HG02763 (cell line): Measurements from ENCODE around the gene CPS1.

Experiments used
- ATAC-seq: cut with Tn5 transposase; IDR thresholded peaks from one replicate; pipeline ENCODE4 v1.9.1; 2021; ENCODE audit warnings: mild to moderate bottlenecking, moderate library complexity; ENCODE audit not compliant: unreplicated experiment

Gene CPS1

DNA sequence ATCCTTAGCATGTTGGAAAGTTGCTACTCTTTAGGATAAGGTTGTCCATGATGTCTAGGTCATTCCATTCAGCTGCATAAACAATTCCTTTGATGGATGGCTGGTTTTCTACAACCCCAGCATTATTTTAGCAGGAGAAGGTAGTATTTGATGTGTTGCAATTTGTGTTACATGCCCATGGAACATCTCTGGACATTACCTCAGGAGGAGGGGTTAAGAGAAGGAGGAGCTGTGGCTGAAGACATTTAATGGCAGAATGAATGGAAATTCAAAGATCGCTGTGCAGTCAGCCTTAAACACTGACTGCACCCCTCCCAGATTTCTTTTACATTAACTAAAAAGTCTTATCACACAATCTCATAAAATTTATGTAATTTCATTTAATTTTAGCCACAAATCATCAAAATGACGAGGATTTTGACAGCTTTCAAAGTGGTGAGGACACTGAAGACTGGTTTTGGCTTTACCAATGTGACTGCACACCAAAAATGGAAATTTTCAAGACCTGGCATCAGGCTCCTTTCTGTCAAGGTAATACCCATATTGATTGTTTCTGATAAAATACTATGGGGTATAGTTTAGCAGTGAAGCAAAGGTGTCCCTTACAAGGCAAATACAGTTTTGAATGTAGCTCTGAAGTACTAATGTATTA is at the start of gene CPS1:
CPS1 (plus strand) TSS at position 271 of the 652 bp plus-strand sequence; CDS start at position 406, 135 bp downstream.
- no peak for ATAC-seq

- ATAC-seq = no peak
These were observed 40.5 kb upstream of the CPS1 start for GRCh38 chr2:210515911-210516310.

- ATAC-seq = no peak
These were observed 39.1 kb upstream of the CPS1 start for GRCh38 chr2:210517264-210517663.

GRCh38 chr2:210519594-210519993 is 36.8 kb upstream of the CPS1 start:
- no peak for ATAC-seq

DNA sequence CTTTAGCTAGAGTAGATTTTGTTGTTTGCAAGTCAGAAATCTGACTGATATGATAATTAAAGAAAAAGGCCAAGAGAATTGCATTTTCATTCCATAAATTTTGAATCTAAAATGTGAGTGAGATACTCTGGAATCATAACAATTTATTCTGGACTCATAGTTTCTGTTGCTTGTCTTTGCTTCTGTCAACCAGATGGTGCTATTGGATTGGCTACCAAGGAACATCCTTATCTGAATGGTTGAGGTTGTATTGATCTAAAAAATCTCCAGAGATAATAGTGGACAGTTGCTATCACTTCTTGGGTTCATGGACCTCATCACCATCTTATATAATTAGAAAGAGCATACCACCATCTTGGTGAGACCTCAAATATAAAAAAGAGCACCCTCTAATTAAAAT is 34.0 kb upstream of the CPS1 start:
- ATAC-seq = no peak

GRCh38 chr2:210523650-210524289 is 32.6 kb upstream of the CPS1 start:
- ATAC-seq = no peak

GRCh38 chr2:210524533-210524932 is 31.9 kb upstream of the CPS1 start:
- ATAC-seq = no peak

- no peak for ATAC-seq
These were observed 29.1 kb upstream of the CPS1 start for GRCh38 chr2:210527286-210527685.

- ATAC-seq = no peak
These were observed 27.7 kb upstream of the CPS1 start for GRCh38 chr2:210528716-210529115.

DNA sequence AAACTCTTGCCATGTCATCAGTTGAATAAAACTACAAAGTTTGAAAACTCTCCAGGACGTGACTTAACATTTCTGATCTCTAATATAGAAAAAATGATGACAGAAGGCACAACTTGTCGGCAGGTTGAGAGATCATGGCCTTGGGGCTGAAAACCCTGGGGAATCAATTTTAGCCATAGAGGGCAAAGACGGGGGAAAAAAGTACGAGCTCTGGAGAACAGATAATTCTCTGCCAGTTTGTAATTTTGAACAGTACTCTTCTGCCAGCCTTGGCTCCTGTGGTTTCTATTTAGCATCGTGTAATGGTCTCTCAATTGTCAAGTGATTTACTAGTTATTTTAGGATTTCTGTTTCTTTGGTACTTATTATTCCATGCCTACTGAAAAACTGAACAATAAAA is 25.3 kb upstream of the CPS1 start:
- no peak for ATAC-seq

- no peak for ATAC-seq
These were observed 24.9 kb upstream of the CPS1 start for GRCh38 chr2:210531482-210531881.

- ATAC-seq = no peak
These were observed 23.0 kb upstream of the CPS1 start for GRCh38 chr2:210533389-210533788.

DNA sequence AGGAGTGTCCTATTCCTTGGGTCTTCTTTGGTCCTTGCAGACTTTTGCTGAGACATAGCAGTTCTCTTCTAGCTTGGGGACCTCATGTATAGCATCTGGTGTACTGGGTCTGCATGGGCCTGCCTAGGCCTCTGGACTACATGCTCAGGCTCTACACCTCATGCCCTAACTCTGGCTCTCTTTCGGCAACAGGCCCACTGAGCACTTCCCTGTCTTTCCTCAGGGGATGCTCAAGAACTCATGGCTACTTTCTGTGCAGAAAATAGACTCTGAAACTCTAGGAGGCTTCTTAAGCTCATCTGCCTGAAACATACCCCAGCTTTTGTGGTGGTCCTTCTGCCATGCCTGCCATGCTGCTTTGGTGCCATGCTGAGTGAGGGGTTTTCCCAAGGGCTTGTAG is 21.5 kb upstream of the CPS1 start:
- ATAC-seq = no peak

DNA sequence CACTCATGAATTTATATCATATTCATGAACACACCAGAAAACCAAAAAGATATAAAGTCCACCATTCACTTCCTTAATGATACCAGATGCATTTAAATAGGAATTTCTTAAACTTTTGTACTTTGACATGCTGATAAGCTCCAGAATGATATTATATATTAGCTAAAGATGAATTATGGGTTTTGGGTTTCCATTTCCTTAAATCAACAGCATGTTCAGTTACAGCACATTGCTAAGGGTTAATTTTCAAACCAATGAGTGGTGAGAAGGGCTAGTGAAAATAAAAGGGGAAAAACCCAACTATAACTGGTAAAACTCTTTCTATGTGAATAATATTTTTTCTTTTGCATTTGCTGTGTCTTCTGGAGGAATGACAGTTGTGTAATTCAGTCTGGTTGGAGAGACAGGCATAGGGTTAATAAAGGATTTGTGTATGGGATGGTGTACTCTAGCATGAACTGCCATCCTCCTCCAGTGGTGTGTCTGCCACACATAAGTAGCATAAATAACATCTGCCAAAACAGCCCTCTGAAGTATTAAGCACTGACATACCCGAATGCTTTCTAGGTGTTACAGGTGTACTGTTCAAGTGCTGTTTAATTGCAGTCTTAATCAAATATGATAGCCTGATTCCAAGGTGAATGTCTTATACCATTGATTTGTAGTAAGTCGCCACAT is 19.3 kb upstream of the CPS1 start:
- peak; percentile 66 for ATAC-seq

- no peak for ATAC-seq
These were observed 17.4 kb upstream of the CPS1 start for GRCh38 chr2:210539035-210539434.

DNA sequence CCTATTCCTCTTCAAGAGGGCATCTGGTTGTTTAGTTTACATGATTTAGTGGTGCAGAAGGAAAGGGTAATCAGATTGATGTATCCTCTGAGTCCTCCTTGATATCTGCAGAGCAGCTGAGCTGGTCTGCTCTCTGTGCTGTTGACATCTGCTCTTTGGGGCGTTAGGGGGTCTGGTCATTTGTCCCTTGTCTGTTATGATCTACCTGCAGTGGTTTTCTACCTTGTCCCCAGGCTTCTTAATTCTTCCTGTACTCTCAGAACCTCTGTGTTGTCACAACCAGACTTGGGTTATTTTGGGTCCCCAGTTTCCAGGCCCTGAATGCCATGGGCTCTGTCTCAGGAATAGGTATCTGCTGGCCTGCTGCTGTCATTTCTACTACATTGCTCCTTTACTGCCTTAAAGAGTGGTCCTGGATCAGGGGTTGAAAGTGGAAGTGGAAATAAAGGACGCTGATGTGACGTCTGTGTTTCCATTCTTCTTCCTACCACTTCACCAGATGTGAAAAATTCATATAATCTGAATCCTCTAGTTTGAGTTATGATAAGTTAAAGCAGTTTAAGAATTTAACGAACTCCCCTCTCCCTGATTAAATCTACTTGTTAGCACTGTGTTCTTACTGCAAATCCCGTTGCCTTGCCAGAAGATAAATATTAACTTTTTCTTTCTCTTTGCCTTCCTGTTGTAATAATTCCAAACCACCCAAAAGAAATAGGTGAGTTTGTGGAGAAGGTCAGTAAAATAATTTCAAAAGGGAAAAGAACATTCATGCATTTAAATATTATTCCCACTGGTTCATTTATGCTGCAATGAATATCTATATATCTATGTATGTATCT is 16.6 kb upstream of the CPS1 start:
- no peak for ATAC-seq

GRCh38 chr2:210540471-210540870 is 15.9 kb upstream of the CPS1 start:
- no peak for ATAC-seq

- no peak for ATAC-seq
These were observed 15.5 kb upstream of the CPS1 start for GRCh38 chr2:210540900-210541289.

- no peak for ATAC-seq
These were observed 15.0 kb upstream of the CPS1 start for GRCh38 chr2:210541290-210541902.

DNA sequence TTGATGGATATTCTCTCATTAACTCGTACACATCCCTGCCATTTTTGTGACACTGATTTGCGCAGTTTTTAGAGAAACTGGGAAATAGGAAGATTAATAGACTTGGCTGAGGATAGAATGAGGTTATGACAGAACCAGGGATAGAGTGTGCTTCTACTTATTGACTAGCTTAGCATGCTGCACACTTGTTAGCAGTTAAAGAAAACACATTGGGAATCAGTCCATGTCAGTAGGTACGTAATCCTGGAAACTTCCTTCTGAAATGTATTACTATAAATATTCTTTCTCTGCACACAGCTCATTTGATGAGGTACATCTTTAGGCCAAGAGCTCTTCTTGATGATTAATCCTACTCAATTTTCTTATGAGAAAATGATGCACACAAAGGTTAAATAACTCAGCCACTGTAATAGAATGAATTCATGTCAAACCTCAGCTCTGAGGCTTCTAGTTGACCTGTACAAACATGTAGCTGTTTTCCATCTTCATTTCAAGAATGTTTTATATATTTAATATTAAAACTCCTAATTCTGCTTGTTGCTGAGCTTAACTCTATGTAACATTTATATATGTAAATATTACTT is 12.3 kb upstream of the CPS1 start:
- no peak for ATAC-seq

DNA sequence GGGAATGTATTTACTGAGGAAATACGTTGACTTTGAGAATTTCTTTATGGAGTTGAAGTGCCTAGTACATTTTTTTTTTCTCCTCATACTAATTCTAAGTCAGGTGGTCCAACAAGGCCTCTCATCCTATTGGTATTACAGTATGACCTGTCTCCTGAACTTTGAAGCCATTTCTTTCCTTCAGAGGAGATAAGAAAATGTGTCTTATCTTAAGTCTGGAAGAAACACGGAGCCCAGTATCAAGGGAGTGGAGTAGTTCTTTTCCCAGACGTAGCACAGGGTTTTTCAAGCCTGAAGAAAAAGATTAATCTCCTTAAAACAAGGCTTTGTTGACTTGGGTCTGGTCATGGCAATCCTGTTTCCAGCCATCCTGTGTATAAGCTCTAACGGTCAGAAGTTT is 11.6 kb upstream of the CPS1 start:
- no peak for ATAC-seq
